ENCODE results near the gene CEP95.

The CEP95 gene

DNA sequence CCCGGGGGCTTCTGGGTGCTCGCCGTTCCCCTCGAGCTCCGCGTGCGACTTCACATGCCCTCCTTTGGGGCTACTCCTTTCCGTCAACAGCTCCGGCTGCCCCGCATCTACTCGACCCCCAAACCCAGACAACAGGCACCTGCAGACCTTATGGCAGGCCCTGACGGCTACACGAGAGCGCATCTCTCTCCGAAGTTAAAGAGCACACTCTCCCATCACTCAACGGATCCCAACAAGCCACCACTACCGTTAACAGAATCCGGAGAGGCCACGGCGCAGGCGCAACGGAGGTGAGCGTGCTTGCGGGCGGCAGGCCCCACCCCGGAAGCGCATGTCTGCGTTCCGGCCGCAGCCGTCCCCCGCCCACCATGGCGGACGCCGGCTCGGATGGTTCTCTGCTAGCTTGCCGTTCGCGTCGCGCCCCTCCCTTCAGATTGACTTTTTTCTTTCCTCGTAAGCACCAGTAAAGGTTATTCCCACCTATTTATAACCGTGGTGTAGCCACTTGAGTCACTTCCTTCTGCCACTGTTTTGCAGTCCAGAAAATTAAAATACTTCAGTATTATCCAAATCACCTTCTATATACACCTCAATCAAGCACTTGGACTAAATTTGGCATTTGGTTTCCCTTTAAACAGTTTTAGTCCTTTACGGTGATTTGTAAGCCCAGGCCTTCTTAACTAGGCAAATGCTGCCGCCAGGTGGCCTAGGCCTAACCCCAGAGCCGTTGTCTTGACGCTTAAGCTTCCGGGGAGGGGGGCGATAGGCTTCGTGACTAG, 9.8 kb upstream of the CEP95 start, which contains the start of gene POLG2:
POLG2 (minus strand) TSS at position 269 of the 779 bp plus-strand sequence; CDS start at position 183, 86 bp downstream.
- peak; percentile 97 for DNase-seq

DNA sequence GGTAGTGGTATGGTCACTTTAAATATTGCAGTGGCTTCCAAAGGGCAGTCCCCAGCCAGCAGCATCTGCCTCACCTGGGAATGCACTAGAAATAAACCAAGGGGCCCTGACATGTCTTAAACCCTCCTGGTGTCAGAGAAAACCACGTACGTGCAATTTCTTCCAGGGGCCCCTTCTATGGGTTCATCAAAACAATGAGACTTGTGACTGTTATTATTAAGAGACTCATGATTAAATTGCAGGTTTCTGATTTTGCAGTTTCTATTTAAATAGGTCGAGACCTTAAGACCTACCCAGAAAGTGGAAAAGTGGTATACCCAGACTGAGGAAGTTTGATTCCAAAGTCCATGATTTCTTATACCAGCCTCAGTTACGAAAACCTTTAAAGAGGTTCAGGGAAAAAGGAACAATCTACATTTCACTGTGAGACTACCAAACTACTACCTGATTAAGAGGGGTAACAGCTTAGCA, 9.2 kb upstream of the CEP95 start:
- no peak for DNase-seq

DNA sequence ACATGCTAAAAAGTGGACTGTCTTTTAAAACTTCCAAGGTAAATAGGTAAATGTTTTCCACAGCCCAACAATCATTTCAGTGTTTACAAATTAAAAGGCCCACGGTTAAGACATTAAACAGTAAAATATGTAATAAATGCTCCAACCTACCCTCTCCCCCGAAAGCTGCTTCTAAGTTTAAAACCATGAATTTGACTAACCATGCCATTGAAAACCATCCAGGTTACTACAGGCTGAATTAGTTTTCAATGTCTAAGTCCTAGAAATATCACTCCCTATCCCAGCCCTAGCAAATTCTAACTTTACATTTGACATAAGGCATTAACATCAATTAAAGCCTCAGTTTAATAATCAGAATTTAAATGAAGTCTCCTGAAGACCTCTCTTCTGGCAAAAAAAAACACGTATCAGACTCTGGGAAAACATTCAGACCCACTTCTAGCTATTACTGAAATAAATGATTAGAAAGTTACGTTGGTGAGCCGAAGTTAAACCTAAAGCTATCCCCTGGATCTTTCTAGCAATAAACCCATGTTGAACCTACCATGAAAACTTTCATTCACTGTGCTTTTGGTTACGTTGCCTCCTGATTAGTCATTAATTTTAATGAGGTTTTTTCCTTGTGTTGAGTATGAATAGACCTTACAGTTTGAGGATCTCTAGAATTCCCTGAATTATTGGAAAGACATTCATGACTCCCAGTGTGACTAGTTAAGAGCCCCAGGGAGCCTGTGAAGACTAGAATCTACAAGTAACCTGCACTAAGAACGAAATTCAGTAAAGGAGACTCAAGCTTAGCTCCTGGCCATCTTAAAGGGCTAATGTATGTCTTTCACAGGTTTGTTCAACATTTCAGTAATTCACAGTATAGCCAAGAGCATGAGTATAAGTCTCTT, 8.2 kb upstream of the CEP95 start:
- DNase-seq, result no peak

DNA sequence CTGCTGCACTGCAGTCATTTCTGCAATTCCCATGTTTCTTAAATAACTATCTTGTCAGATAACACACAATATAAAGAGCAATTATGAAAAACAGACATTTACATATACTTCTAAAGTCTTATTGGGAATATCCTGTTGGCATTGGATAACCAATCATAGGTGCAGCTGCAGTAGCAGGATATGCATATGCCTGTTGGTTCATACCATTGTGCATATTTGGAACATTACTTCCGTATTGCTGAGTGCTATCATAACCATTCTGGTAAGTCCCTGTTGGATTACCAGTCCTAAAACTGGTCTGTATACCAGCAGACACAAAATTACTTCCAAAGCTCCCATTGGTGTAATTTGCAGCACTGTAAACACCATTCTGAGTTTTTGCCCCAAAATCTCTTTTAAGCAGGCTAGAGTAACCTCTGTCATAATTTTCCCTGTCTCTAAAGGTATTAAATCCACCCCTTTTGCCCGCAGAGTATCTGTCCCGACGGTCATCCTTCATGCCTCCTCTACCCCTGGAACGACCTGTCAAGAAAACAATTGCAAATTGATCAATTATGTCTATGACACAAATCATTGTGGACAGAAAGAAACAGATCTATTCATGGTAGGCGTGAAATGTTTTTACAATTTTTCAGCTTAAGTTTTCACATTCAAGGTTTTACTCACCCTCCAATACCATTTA, 6.8 kb upstream of the CEP95 start:
- no peak for DNase-seq

GRCh38 chr17:64500487-64500859, 6.3 kb upstream of the CEP95 start:
- DNase-seq, result no peak

- no peak for DNase-seq
Observed at GRCh38 chr17:64500862-64501765, 5.7 kb upstream of the CEP95 start.

DNA sequence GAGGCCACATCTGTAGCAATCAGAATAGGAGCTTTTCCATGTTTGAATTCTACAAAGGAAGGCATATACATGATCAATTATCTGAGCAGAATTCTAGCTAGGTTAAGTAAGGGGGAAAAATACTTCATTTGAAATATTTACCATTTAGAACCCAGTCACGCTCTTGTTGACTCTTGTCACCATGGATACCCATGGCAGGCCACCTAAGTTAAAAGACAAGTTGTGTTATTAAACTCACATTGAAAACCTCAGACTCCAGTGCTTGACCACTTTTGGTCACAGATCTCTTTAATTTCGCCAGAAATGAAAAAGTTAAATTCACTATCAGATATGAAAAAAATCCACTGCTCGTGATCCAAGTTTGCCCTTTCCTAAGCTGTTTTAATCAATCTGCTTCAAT, 4.8 kb upstream of the CEP95 start:
- DNase-seq, result no peak

GRCh38 chr17:64502809-64503208, 4.0 kb upstream of the CEP95 start:
- DNase-seq, result no peak

- no peak for DNase-seq
Observed at GRCh38 chr17:64503341-64503740, 3.4 kb upstream of the CEP95 start.

DNA sequence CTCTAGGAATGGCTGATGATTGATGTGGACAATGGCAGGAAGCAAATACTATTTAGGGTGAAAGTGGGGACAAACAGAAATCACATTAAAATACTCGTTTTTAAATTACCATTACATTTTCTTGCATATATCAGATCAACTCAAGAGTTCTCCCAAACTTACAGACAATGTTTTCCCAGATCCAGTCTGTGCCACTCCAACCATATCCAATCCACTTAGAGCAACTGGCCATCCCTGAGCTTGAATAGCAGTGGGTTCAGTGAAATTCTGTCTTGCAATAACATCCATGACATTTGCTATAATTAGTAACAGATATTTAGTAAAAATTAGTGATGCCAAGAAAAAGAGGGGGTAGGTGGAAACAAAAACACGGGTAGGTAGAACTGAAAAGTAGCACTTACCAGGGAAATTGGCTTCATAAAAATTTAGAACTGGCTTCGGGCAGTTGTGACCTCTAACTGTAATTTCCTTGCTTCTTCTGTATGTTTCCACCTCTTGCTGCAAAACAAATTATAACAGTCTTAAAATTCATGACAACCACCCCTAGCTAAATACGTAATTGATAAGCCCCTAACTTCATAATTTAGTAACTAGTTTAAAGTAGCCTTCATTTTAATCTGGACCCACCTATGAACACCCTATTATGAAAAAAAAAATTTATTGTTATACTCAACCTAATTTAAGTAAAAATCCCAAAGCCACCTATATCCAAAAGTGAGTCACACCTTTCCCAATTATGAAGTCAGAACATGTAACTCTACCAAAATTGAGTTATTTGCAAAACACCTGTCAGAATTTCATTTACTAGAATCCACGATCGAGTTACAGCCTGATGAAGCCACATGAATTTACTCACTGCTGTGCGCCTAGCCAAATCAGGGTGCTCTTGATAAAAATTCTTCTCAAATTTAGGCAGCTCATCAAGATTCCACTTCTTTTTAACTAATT, 2.7 kb upstream of the CEP95 start:
- DNase-seq, result no peak

DNA sequence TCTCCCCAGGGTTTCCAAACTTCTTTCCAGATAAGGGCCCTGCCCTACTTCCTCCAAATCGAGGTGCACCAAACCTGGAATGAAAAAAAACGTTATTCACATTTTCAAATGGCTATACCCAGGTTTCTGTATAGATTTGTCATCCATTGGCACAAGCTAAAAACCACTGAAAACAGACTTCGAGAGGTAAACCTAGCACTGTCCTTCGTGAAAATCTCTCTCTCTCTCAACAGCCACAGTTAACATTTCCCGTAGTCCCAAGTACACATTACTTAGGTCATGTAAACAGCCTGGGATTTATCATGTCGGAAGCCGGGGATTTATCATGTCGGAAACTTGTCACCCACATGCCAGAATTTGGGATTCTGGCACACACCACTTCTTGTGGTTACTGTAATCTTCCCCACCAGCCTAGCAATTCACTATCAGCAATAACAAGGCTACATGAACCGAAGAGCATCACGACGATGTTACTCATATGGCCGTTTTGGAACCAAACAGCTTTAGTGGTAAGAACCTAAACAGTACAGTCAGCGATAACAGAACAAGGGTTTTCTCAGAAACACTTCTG, 1.9 kb upstream of the CEP95 start:
- no peak for DNase-seq

DNA sequence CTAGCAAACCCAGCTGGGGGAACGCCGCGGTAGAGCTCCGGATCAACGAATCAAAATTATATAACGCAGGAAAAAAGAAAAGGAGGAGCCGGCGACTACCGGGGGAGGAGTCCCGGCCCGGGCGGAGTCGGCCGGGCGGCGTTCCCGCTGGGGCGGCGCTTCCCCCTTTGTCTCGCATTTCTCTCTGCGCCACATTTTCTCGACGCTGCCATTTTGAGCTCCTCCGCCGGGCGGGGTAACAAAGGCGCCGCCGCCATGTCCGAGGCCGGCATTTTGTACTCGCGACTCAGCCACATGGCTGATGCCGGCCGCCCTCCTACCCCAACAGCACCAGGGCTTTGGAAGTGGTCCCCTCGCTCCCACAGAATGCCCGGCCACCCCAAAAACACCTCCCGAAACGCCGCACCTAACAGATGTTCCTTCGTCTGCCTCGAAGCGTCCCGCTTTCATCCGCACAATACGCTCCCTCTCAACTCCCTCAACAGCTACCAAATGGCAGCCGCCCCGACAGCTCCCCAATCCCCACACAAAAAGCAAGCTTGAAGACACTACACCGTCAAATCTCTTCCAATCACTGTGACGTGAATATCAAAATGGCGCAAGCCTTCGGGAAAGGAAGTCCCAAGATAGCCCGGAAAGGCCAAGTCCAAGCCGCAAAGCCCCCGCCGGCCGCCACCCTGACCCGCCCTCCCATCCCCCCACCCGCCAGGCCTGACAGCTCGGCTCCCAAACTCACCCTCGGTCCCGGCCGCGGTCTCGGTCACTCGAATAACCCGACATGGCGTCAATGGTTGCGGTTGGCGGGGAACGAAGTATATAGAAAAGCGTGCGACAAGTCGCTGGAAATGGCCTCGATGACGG, 1.2 kb upstream of the CEP95 start:
- peak; percentile 92 for DNase-seq

DNA sequence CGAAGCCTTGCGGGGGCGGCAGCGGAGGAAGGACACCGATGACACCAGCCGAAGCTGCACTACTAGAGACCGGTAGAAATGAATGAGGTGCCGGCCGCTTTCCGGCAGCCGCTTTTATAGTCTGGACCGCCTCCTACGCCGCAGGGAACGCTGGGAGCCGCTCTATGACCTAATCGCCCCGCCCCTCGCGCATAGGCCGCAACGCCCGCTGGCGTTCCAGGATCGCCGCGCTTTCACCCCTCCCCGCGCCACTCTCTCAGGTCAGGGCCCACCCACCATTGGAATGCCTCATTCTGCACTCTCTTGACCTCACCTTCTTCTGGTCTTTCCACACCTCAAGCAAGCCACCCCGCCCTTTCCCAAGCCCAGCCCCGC, 589 bp upstream of the CEP95 start, which contains the start of gene DDX5:
DDX5 (minus strand) TSS at position 89 of the 375 bp plus-strand sequence. CDS start 170 bp downstream, outside the sequence.
- DNase-seq, result peak; percentile 99

- DNase-seq, result peak; percentile 70
Observed at GRCh38 chr17:64507413-64507782, 621 bp downstream of the CEP95 start.

DNA sequence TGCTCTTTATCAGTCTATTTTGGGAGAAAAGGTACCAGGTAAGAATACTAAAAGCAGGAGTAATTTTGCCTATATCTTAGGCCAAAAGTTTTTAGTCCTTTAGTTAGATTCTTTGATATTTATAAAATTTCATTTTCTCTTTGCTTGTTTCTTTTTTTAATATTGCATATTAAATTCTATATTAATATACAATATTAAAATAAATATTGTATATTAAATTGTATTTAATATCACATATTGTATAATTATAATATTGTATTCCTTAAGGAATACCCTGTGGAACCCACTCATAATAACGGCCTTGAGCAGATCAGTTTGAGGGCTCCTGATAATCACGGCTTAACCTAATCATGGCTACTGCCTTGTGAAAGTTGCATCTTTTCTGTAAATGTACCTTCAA, 1.9 kb downstream of the CEP95 start:
- no peak for DNase-seq

- no peak for DNase-seq
Observed at GRCh38 chr17:64509179-64509578, 2.4 kb downstream of the CEP95 start.

DNA sequence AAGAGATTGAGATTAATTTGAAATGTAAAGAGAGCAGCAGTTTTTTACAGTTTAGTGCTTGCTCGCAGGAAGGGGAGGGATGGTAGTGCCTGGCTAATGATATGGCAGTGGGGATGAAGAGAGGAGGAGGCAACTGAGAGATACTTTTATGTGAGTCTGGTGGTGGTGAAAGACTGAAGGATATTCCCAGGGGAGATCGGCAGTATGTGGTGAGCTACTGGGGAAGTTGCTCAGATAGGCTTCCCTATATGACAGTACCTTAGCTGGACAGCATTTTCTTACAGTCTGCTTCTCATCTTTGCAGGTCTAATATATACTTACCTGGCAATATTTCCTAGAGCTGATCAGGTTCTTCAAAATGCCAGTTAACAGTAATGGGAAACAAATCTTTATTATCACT, 8.6 kb downstream of the CEP95 start:
- no peak for DNase-seq

- no peak for DNase-seq
Observed at GRCh38 chr17:64515829-64516228, 9.1 kb downstream of the CEP95 start.

- no peak for DNase-seq
Observed at GRCh38 chr17:64519601-64520000, 12.8 kb downstream of the CEP95 start.

- DNase-seq, result no peak
Observed at GRCh38 chr17:64520359-64520758, 13.6 kb downstream of the CEP95 start.

All from RPMI8226 (cell line).